Panc1 (cell line): ENCODE measurements around the gene ENPP1. TPM values are rescaled to one million over a fixed set of nuclear protein-coding genes. Genes with fewer than 3 reads are reported as not detected.

Experiments used
- ATAC-seq: fragments of 200-7000 bp; cut with Tn5 transposase; 2 replicates; pipeline ENCODE4 v1.9.1; 2020; ENCODE audit warnings: mild to moderate bottlenecking, moderate library complexity
- BruUV-seq: library from RNA; stranded (reverse); fragments of 400-500 nt; replicated peaks from 2 replicates; lab custom pipeline; 2021; lab: Mats Ljungman, UMichigan
- CTCF ChIA-PET: fragments of 300-600 bp; sonication (Branson Sonifier 250); formaldehyde crosslinking; loops from one replicate; lab custom pipeline; 2022; ENCODE audit warnings: antibody characterized with exemption; lab: Charles Lee
- POLR2A ChIA-PET: fragments of 300-600 bp; sonication (Branson Sonifier 250); formaldehyde crosslinking; loops from one replicate; lab custom pipeline; 2022; ENCODE audit warnings: antibody characterized with exemption; lab: Charles Lee
- DNase-seq: peaks from one replicate; pipeline ENCODE4 v3.0.0-alpha.2; 2010; ENCODE audit warnings: low read depth, low spot score
- H3K27ac ChIP-seq: 2 replicates; pipeline ENCODE4 v1.5.1; 2011; ENCODE audit warnings: mild to moderate bottlenecking, low read length, inconsistent platforms
- H3K27me3 ChIP-seq: fragments of 200-500 bp; sonication (Bioruptor generic); 2 replicates; pipeline ENCODE4 v1.6.0; 2014; ENCODE audit warnings: low read length, inconsistent platforms; ENCODE audit not compliant: control insufficient read depth, insufficient read depth
- H3K36me3 ChIP-seq: fragments of 200-500 bp; sonication (Bioruptor generic); 2 replicates; pipeline ENCODE4 v1.5.1; 2014; ENCODE audit warnings: inconsistent platforms, mild to moderate bottlenecking, low read length, moderate library complexity; ENCODE audit not compliant: control insufficient read depth, insufficient read depth
- H3K4me1 ChIP-seq: 2 replicates; pipeline ENCODE4 v1.5.1; 2011; ENCODE audit warnings: inconsistent platforms, mild to moderate bottlenecking, low read length, moderate library complexity; ENCODE audit not compliant: control insufficient read depth, insufficient read depth
- H3K4me3 ChIP-seq, 2 experiments: 2 replicates each; pipeline ENCODE4 v1.5.1; 2011 to 2012; ENCODE audit warnings: low read depth in 2 of 2, low read length in 2 of 2, mild to moderate bottlenecking in 2 of 2, inconsistent platforms in 1 of 2, moderate library complexity in 1 of 2
- H3K9me3 ChIP-seq: fragments of 200-500 bp; sonication (Bioruptor generic); 2 replicates; pipeline ENCODE4 v1.5.1; 2014; ENCODE audit warnings: low read depth, mild to moderate bottlenecking, inconsistent platforms, low read length, moderate library complexity; ENCODE audit not compliant: control insufficient read depth, insufficient read depth
- CTCF ChIP-seq: fragments of 450-650 bp; IDR thresholded peaks from 2 replicates; pipeline ENCODE4 v1.5.1; 2017; ENCODE audit warnings: mild to moderate bottlenecking
- POLR2AphosphoS5 ChIP-seq: IDR thresholded peaks from 2 replicates; pipeline ENCODE4 v1.6.1; 2012; ENCODE audit warnings: mild to moderate bottlenecking, low read depth, low read length, moderate library complexity
- SIN3A ChIP-seq: IDR thresholded peaks from 2 replicates; pipeline ENCODE4 v1.6.1; 2012; ENCODE audit warnings: low read depth, mild to moderate bottlenecking, low read length, moderate library complexity, borderline replicate concordance; ENCODE audit not compliant: insufficient read depth
- TCF7L2 ChIP-seq: IDR thresholded peaks from 2 replicates; pipeline ENCODE4 v1.6.1; 2011; ENCODE audit warnings: mild to moderate bottlenecking, low read depth, low read length, inconsistent platforms
- in situ Hi-C: cut with HindIII; loops from 2 replicates; pipeline ENCODE4 v1.10.0; 2016; ENCODE audit warnings: low sequenced_read_pairs, low pct_unique_long_range_greater_than_20kb
- intact Hi-C: fragments of 100-400 bp; cut with micrococcal nuclease; formaldehyde crosslinking; loops from one replicate; pipeline ENCODE4 v1.10.0; 2022; ENCODE audit not compliant: unreplicated experiment
- total RNA-seq: library from RNA; stranded (reverse); gene quantifications from one replicate; pipeline ENCODE4 v1.2.1, GENCODE V29; 2021; ENCODE audit not compliant: unreplicated experiment
- TF ChIP-seq, protein P1 (sequence below), 2 experiments: IDR thresholded peaks; 2 replicates each; pipeline ENCODE4 v1.6.1; 2011 to 2012; ENCODE audit warnings: low read depth in 2 of 2, control low read depth in 1 of 2, low read length in 1 of 2, mild to moderate bottlenecking in 1 of 2, moderate library complexity in 1 of 2; ENCODE audit not compliant: insufficient read depth in 1 of 2

The ENPP1 gene
- total RNA-seq, 1 experiment from 2014 or later = 6.8 TPM

- in situ Hi-C loops (no loop called here), intact Hi-C loops (no loop called here)
- H3K9me3 ChIP-seq = no peaks in the 10 kb centered on the region
- ATAC-seq (no peak), DNase-seq (no peak)
- no peak for TF ChIP-seq CTCF
- TF ChIP-seq POLR2AphosphoS5 = no peak
- TF ChIP-seq, protein P1, sequence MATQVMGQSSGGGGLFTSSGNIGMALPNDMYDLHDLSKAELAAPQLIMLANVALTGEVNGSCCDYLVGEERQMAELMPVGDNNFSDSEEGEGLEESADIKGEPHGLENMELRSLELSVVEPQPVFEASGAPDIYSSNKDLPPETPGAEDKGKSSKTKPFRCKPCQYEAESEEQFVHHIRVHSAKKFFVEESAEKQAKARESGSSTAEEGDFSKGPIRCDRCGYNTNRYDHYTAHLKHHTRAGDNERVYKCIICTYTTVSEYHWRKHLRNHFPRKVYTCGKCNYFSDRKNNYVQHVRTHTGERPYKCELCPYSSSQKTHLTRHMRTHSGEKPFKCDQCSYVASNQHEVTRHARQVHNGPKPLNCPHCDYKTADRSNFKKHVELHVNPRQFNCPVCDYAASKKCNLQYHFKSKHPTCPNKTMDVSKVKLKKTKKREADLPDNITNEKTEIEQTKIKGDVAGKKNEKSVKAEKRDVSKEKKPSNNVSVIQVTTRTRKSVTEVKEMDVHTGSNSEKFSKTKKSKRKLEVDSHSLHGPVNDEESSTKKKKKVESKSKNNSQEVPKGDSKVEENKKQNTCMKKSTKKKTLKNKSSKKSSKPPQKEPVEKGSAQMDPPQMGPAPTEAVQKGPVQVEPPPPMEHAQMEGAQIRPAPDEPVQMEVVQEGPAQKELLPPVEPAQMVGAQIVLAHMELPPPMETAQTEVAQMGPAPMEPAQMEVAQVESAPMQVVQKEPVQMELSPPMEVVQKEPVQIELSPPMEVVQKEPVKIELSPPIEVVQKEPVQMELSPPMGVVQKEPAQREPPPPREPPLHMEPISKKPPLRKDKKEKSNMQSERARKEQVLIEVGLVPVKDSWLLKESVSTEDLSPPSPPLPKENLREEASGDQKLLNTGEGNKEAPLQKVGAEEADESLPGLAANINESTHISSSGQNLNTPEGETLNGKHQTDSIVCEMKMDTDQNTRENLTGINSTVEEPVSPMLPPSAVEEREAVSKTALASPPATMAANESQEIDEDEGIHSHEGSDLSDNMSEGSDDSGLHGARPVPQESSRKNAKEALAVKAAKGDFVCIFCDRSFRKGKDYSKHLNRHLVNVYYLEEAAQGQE (IDR thresholded peaks at IDR 0.05; ENCODE audit: insufficient read depth in 1 of 2, low read depth in 2 of 2, low read length in 1 of 2) = no peak
- no peak for TF ChIP-seq TCF7L2
- no peak for TF ChIP-seq SIN3A
- H3K4me1 ChIP-seq = no peaks in the 10 kb centered on the region
- BruUV-seq = no TSS peak
- no peaks in the 10 kb centered on the region for H3K27me3 ChIP-seq
- H3K36me3 ChIP-seq = no peaks in the 10 kb centered on the region
- no peak overlapping the region for H3K27ac ChIP-seq
- POLR2A ChIA-PET = no interaction called here
- CTCF ChIA-PET = no interaction called here
- no peak overlapping the region for H3K4me3 ChIP-seq
These were observed 128.3 kb downstream of the ENPP1 start for GRCh38 chr6:131936156-131936555.

- ATAC-seq = no peak
- no peak for DNase-seq
- intact Hi-C loops = no loop called here
- no TSS peak for BruUV-seq
- TF ChIP-seq, protein P1 (IDR thresholded peaks at IDR 0.05; ENCODE audit: insufficient read depth in 1 of 2, low read depth in 2 of 2, low read length in 1 of 2) = no peak
- TF ChIP-seq SIN3A (no peak), CTCF (no peak), POLR2AphosphoS5 (no peak), TCF7L2 (no peak)
- Histone ChIP-seq H3K27me3 (no peaks in the 10 kb centered on the region), H3K9me3 (no peaks in the 10 kb centered on the region), H3K27ac (no peak overlapping the region), H3K4me1 (no peaks in the 10 kb centered on the region), H3K4me3 (no peak overlapping the region), H3K36me3 (no peaks in the 10 kb centered on the region)
- in situ Hi-C loops = no loop called here
- ChIA-PET POLR2A (no interaction called here), CTCF (no interaction called here)
These were observed 129.4 kb downstream of the ENPP1 start for GRCh38 chr6:131937226-131937625.
